Measurements from ENCODE around the gene PCSK1.

GRCh38 chr5:96481867-96482266 lies 48.8 kb upstream of the PCSK1 start:
- no peak for TF ChIP-seq CTCF (IDR thresholded peaks at IDR 0.05; ENCODE audit: poor library complexity)
- TF ChIP-seq EZH2phosphoT487 (IDR thresholded peaks at IDR 0.05; ENCODE audit: low read depth, severe bottlenecking, unreplicated experiment), result no peak
